ENCODE measurements around the gene SUN2.

DNA sequence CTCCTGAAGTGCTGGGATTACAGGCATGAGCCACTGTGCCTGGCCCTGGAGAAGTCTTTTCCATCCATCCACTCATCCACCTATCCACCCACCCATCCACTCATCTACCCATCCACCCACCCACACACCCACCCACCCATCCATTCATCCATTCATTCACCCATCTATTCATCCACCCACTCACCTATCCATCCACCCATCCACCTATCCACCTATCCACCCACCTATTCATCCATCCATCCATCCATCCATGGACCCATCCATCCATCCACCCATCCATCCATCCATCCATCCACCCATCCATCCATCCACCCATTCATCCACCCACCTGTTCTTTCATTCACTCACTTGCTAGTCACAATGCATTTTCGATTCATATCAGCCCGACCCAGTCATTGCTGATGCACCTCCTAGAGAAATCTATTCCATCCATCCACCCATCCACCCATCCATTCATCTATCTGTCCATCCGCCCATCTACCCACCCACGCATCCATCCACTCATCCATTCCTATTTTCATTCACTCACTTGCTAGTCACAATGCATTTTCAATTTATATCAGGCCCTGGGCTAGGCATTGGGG, 17.7 kb upstream of the SUN2 start:
- no peak for TF ChIP-seq CTCF (IDR thresholded peaks at IDR 0.05)
- no peak for TF ChIP-seq POLR2A (IDR thresholded peaks at IDR 0.05)
